Dedifferentiated amniotic fluid mesenchymal stem cell (primary cell): ENCODE measurements around the gene ERICH2.
"Not testable (repeated sequence)": the region's sequence is repeated elsewhere in the genome, so short reads cannot be mapped to it uniquely, and the experiment has no call there.

ENCODE experiments used
- DNase-seq: peaks from one replicate; pipeline ENCODE4 v3.0.0-alpha.2; 2016; ENCODE audit errors: extremely low spot score

The ERICH2 gene

GRCh38 chr2:170770008-170770605 lies at the start of gene ERICH2:
Gene ERICH2, plus strand, starts transcription at chr2:170770378. Its CDS starts 304 bp downstream, at chr2:170770682.
- peak; percentile 49 for DNase-seq

DNA sequence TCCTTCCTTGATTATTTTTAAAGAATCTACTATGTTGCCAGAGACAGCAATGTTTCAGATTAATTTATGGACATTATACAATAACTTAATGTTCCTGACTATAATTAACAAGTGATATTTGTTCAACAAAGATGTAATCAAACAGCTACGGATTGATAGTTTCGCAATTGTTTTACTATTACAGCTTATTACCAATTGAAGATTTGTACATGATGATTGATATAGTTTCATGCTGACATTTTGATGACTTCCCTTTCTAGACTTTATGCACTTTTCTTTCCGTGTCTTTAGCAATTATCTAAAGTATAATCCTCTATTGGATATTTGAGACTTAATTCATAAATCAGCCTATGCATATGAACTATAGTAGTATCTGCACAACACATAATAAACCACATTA lies 48.5 kb upstream of the ERICH2 start:
- DNase-seq = no peak

DNA sequence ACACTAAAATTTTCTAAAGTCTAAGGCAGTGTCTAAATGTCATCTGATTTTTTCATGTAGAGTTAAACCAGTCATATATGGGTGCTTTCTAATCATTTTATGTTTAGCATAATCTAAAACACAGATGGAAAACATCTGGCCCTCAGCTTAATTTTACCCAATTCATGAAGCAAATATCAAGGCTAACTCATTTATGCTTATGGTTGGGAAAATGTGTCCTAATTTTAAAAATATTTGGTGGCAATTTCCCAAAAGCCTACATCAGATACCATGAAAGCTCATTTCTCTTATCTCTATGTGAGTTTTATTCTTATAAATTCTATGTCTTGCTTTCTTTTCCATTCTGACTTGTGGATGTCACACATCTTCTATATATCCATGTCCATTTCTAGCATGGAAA lies 47.9 kb upstream of the ERICH2 start:
- no peak for DNase-seq

DNA sequence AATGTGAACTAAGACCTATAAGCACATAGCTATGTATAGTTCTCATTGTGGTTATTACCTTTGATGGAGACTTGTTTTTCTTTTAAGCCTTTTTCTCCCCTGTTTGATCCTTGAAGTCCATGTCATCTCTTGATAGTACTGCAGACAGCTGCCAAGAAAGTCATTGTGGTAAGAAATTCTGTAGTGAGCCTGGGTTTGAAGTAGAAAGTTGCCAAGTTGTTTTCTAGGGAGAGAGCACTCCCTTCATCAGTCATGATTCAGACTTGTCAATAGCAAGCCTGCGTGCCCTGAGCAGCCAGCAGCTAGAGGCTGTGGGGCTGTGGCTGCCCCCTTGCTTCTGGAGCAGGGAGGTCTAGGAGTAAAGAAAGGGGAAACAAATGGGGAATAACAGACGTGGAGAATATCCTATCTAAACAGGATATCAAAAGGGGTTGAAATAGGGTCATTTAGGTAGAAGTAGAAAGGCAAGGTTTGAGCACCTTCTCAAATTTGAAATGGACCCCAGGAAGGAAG lies 46.7 kb upstream of the ERICH2 start:
- no peak for DNase-seq

- DNase-seq = no peak
Measured at GRCh38 chr2:170733798-170734600, 36.2 kb upstream of the ERICH2 start.

DNA sequence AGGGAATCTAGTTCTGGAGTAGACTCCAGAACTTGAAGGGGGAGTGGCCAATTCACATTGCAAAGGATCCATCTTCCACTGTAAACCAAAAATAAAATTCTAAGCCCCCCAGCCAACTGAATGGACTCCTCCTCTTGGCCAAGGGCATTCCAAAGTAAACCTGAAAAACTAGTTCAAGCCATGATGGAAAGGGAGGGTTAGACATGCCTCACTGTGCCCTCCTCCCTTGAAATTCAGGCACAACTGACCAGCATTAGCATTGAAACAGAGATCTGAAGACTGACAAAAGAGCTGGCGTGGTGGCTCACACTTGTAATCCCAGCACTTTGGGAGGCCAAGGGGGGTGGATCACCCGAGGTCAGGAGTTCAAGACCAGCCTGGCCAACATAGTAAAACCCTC lies 35.6 kb upstream of the ERICH2 start:
- DNase-seq = not testable (repeated sequence)

DNA sequence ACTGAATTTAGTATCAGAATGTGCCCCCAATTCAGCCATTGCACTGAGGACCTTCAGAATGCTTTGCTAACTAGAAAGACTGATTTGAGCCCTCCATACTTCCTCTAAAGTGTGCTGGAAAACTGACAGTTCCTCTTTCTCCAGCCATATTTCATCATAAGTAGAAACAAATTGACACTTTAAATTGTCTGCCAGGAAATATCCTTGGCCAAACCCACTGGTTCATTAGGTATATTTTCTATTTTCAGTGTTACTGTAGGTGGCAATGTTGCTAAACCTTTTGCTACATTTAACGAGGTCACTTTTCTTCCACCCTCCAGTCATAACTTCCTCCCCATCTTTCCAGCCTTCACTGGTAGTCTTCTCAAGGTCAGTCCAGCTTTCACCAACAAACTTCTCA lies 33.5 kb upstream of the ERICH2 start:
- DNase-seq = no peak

GRCh38 chr2:170737406-170737805 lies 32.8 kb upstream of the ERICH2 start:
- DNase-seq = no peak

DNA sequence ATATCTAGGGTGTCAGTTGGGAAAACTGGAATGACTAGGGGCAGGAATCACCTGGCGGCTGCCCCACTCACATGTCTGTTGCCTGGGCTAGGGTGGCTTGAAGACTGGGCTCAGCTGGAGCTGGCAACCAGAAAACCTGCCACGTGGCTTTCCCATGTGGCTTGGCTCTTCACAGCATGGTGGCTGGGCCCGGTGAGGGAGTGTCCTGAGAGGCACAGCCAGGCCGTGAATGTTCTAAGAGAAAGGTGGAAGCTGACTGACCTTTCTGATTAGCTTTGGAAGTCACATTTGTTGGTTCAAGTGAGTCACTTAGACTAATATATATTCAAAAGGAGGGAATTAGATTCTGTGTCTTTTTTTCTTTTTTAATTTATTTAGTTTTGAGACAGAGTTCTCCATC lies 32.4 kb upstream of the ERICH2 start:
- DNase-seq = no peak

DNA sequence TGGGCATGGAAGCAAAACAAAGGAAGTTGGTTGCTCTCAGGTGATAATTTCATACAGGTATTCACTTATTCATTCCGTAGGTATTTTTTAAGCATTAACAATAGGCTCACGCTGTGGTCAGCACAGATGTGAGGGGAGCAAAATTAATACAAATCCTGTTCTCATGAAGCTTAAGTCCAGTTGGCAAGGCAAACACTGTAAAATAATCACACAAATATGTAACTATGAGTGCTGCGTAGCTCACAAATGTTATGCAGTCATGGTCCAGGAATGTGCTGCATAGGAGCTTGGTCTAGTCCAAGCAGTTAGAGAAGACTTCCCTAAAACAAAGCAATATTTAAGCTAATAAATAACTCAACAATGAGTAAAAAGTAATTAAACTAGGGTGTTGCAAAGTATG lies 31.1 kb upstream of the ERICH2 start:
- peak; percentile 84 for DNase-seq

- DNase-seq = no peak
Measured at GRCh38 chr2:170739507-170740046, 30.6 kb upstream of the ERICH2 start.

DNA sequence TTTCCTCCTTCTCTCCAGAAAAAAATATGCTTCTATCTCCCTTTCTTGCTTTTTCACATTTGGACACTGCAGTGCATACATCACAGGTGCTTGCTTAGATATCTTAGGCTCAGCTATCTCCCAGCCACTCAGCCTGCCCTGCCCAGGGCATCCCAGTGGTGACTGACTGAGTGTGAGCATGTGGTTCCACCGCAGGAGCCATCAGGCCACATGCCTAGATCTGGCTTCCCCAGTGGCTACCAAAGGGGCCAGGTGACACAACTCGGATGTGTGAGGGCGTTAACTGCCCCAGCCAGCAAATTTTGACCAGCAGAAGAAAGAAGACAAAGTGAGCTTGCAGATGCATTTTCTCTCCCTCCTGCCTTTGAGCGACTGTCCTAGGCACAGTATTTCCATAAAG lies 29.5 kb upstream of the ERICH2 start:
- no peak for DNase-seq

GRCh38 chr2:170742000-170742399 lies 28.2 kb upstream of the ERICH2 start:
- DNase-seq = no peak

GRCh38 chr2:170742896-170743529 lies 27.2 kb upstream of the ERICH2 start:
- no peak for DNase-seq

- no peak for DNase-seq
Measured at GRCh38 chr2:170743530-170744239, 26.5 kb upstream of the ERICH2 start.

GRCh38 chr2:170744248-170745002 lies 25.8 kb upstream of the ERICH2 start:
- no peak for DNase-seq

GRCh38 chr2:170745305-170745704 lies 24.9 kb upstream of the ERICH2 start:
- DNase-seq = no peak

DNA sequence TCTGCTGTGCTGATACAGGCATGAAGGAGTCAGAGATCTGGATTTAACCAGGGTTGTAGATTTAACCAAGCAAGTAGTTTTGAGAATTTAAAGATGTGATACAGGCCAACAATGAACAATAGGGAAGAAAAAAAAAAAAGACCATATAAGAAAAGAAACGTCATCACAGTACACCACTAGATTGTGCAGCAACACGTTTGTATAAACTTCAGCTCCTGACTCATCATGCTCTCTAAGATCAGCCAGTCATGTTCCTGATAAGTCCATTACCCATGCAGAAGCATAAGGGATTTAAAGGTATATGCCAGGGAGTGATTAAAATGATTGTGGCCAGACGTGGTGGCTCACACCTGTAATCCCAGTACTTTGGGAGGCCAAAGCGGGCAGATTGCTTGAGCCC lies 22.3 kb upstream of the ERICH2 start:
- DNase-seq = no peak

DNA sequence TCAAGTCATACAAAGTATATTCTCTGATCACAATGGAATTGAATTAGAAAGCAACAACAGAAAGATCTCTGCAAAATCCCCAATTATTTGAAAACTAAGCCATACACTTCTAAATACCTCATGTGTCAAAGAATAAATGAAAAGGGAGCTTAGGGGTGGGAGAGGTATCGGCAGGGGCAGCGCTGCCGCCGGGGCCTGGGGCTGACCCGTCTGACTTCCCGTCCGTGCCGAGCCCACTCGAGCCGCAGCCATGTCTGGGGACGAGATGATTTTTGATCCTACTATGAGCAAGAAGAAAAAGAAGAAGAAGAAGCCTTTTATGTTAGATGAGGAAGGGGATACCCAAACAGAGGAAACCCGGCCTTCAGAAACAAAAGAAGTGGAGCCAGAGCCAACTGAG lies 18.6 kb upstream of the ERICH2 start:
- not testable (repeated sequence) for DNase-seq

- DNase-seq = no peak
Measured at GRCh38 chr2:170761572-170761971, 8.6 kb upstream of the ERICH2 start.

GRCh38 chr2:170762760-170763159 lies 7.4 kb upstream of the ERICH2 start:
- DNase-seq = no peak
